Activated T-helper 1 cell treated with anti-CD3 and anti-CD28 coated beads, Interleukin-2, amount 50 U/mL, for 16 hours (primary cell): ENCODE results near the gene KIF26B.

Experiments used
- DNase-seq, 2 donors: peaks; one replicate each; pipeline ENCODE4 v3.0.0-alpha.2; 2020; ENCODE audit warnings: low read depth in 1 of 2, low spot score in 1 of 2

The KIF26B gene

DNA sequence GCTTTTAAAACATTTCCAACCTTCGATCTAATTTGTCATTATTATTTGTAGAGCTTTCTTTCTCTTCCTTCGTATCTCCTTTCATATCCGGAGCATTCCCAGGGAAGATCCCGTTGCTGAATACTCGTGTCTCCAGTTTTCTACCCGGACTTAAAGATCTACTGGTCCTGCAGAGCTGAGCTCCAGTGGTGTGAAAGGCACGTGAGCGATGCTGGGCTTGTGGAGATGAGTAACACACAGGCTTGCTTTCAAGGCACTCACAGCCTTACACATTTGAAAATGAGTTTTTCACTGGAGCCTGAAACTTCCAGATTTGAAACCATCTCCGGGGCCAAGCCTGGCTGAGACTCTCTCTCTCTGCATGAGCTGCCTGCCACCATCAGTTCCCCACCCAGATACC lies 428.3 kb downstream of the KIF26B start:
- DNase-seq, result no peak

DNA sequence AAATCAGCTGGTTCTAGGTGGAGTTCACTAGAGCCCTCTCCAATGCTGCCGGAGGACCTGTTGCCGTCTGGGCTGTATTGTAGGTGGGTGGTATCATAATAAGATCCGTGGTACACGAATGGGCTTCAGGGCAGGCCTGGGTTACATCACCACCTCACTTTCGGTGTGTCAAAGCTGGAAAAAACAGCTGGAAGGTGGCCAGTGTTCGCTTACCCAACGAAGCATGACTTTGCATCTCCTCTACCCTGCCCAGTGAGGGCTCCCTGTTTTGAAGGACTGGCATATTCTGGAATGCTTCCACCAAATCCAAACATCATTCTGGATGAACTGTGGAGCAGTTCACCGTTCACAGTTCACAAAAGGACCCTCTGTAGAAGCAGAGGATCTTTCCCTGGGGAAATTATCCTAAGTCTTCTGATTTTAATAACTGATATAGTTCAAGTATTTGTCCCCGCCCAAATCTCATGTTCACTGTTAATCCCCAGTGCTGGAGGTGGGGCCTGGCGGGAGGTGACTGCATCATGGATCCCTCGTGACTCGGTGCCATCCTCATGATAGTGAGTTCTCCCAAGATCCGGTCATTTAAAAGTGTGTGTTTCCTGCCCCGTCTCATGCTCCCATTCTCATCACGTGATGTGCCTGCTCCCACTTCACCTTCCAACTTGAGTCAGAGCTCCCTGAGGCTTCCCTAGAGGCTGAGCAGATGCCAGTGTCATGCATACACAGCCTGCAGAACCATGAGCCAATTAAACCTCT lies 429.0 kb downstream of the KIF26B start:
- DNase-seq, result no peak

DNA sequence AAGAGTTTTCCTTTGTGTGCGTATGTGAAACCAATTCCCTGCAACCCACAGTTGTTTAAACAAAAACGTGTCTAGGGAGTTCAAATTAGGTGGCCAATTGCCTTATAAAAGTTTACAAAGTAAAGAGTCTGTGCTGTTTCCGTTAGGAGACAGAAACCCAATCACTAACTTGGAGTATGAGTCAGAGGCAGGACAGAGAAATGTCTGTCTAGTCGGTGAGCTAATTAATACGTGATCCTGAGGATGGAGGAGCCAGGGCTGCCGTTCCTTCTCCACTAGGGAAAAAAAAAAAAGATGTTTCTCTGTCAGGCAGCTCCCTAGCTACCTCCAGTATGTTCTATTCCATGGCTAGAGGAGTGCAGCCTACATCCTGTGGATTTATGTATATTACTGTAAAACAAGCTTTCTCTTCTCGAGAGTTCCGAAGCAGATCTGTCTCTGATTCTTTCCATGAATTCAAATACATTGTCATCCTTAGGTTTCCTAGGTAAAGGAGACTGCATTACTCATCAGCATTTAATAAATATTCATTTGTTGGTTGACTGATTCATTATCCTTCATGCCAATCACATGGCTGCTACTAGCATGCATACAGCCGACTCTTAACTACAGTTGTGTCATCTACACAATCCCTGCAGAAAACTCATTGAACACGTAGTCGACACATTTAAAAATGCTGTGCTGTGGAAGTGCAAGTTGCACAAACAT lies 430.6 kb downstream of the KIF26B start:
- no peak for DNase-seq

DNA sequence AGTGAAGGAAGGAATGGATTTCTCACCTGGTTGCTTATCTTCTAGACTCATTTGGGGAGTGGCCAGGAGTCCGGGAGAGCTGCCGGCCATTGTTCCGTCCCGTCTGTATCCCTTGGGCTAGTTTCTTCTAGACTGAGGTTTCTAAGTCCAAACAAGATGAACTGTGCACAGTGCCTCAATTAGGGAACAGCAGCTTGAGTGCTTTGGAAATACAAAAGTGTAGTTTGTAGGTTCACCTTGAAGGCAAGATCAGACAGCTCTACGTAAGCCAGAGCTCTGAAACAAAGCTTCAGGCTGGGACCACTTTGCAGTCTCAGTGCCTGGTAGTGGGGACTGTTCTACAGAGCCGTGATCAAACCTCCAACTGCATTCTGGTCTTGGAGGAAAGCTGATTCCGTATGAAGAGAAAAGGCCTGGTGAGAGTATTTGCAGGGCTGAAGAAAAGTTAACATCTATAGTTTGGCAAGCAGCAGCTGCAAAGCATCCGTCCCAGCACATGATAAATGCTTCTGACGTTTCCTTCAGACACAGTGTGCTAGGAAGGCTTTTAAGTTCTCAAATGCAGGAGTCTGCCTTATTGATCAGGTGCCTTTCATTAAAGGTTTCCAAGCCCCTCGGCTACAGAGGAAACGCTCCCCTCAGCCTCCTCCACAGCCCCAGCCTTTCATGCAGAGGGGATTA lies 432.8 kb downstream of the KIF26B start:
- DNase-seq, result no peak

DNA sequence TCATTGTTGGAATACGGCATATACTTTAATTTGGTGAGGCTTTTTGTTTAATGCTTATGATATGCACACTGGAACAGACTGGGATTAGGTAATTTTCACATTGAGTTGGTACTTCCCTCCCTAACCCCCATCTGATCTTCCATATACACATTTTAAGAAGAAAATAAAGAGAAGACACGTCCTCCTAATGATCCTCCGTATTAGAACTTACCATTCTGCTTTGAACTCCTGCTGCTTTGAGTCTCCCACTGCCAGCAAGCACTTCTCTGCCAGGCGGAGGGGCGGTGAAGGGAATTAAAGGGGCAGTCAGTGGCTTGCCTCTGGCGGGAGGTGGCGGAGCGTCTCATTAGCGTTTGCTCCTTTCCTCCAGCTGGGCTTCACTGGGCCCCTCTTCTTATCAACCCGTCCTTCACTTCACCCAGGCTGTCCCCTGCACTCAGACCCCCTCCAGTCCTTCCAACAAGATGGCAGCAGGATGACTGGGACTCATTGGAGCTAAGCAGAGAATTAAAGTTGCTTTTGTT lies 433.4 kb downstream of the KIF26B start:
- no peak for DNase-seq

DNA sequence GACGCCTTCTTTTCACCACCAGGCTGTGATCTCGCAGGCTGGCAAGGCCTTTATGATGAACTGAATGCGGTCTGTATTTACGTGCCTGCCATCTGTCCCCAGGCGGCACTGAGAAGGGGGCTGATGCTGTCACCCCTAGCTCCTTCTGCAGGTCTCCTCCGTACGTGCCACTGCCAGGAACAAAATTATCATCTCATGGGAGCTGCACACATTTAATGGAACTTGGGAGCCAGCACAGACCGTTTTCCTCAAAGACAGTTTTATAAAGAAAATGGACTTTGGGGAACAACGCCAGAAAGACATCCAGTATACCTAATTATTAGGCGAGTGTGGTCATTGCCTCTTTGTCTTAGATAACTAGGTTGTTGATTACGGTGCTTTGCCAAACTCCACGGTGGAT lies 434.5 kb downstream of the KIF26B start:
- no peak for DNase-seq

DNA sequence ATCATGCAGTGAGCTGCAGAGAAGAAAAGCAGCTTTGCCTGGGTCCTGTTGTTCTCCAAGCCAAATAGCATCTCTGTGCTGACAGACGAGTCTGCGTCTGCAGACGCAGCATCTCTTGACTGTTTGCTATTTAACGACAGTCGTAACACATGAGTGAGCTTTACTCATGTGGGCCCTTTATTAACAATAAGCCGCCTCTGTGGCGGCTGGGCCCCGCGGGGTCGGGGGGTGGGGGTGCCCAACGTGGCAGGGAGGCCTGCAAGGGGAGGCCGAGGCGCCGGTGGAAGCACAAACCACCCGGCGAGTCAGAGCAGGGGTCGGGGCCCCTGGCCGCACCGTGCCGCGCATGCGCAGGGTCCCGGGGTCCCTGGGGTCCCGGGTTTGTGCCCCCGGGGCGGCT lies 435.1 kb downstream of the KIF26B start:
- no peak for DNase-seq

DNA sequence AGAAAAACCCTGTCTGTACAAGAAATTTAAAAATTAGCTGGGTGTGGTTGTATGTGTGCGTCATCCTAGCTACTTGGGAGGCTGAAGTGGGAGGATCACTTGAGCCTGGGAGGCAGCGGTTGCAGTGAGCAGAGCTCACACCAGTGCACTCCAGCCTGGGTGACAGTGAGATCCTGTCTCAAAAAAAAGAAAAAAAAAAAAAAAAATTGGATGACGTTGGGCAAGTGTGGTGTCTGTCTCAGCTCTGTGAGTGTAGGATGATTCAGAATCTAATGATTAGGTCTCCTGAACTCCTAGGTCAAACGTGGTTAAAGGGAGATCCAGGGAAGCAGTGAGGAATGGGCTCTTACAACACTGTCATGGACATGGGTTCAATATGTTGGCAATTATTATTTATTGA lies 435.9 kb downstream of the KIF26B start:
- DNase-seq, result no peak

DNA sequence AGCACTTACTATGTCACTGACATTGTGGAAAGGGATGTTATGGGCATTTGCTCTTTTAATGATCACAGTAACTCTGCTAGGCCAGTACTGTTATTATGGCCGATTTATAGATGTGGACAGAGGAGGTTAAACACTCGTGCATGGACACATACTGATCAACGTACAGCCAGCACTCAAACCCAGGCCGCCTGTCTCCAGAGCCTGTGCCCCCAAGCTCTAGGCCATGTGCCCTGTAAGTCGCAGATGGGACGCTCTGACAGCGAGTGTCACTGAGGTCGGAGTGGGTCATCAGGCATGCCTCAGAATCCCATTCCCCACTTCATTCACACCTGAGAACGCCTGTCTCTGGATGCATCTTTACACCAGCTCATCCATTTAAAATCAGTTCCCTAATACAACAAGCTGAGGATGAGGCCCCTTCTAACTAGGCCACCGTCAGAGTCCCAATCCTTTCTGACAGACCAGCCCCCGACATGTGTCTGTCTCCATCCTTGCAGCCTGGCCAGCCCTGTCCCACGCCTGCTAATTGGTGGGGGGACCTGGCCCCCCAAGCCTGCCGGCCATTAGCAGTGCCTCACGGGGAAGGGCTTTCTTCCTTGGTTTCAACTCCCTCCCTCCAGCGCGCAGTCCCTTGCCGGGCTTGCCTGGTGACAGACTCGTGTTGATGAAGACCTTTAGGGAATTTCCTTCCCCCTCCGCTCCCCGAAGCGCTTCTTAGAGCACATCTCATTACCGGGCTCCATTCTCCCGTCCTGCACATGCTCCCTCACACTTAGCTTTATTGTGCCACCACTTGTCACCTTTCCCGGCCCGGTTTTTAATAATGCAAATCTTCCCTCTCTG lies 436.8 kb downstream of the KIF26B start:
- no peak for DNase-seq

DNA sequence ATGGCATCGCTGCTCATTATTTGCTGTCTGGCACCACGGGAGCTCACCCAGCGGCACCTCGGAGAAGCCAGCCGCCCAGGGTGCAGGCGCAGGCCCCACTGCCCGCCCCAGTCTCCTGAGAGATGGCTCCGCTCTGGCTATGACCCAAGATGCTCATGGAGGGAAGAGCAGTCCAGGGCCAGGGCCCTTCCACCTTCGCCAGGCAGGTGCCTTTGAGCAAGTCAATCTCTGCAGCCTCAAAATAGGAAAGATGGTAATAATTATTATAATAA lies 437.3 kb downstream of the KIF26B start:
- no peak for DNase-seq

DNA sequence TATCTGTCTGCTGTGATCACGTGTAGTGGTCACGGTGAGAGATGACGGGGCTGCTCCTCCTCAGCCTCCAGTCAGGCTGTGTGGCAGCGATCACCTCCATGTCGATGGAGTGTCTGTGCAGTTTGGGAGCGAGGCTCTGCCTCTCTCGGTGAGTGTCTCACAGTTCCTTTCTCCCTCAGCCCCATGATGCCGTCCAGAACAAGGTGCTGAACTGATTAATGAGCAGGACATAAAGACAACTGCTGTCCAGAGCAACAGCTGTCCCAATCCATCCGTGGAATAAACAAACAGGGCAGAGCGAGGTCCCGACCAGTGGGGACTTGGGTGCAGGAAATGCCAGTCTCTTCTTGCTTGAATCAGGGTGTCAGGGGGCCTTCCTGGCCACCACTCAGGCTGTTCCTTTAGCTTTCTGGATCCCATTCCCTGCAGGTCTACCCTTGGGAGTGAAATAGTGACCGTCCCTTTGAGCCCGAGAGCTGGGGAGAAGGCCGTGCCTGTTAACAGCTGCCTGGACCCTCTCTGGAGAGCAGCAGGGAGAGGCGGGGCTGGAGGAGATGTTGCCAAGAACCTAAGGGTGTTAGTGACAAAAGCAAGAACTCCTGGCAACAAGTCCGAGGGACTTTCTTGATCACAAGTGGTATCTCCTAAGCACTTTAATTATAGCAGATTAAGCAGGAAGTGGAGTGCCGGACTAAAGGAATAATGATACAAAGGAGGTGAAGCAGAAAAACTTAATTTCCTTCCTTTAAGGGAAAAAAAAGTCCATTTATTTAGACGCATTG lies 443.9 kb downstream of the KIF26B start:
- DNase-seq, result no peak

DNA sequence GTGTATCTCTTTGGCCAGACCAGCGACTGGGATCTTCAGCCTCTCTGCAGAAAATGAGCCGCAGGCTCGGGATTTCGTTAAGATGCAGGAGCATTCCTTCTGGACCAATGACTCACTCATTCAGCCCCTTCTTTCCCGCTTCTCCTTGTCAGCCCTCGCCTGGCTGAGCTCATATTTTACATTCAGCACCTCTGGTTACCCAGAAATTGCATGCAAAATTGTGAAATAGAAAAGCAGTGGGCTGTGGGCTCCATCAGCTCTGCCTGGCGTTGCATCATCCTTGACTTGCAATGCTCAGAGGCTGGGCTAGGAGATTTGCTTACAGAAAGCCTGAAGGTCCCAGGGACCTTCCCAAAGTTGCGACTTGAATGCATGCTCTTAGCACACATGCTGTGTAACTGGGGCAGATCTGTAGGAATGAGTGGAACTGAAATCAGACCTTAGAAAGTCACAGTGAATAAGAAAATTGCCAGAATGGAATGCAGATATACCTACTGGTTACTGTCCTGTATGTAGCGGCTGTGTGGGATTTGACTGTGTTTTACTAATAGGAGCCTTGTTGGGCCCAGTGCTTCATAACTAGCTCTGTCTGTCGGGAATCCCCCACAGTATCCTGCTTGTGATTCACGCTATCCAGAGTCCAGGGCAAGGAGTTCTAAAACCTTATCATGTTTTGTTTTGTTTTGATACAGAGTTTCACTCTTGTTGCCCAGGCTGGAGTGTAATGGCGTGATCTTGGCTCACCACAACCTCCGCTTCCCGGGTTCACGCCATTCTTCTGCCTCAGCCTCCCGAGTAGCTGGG lies 444.8 kb downstream of the KIF26B start:
- DNase-seq, result no peak

DNA sequence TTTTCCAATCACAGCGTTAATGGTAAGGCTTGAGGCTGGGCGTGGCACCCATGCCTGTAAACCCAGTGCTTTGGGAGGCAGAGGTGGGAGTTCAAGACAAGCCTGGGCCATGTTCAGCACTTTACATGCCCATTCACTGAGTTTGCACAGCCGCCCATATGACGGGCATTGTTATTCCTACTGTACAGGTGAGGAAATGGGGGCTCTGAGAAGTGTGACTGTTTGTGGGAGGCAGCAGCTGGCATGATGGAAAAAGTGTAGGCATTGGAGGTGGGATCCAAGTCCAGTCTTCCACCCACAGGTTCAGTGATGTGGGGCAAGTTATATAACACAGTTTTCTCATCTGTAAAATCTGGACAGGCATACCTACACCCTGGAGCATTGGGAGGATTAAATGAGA lies 445.9 kb downstream of the KIF26B start:
- DNase-seq, result no peak

DNA sequence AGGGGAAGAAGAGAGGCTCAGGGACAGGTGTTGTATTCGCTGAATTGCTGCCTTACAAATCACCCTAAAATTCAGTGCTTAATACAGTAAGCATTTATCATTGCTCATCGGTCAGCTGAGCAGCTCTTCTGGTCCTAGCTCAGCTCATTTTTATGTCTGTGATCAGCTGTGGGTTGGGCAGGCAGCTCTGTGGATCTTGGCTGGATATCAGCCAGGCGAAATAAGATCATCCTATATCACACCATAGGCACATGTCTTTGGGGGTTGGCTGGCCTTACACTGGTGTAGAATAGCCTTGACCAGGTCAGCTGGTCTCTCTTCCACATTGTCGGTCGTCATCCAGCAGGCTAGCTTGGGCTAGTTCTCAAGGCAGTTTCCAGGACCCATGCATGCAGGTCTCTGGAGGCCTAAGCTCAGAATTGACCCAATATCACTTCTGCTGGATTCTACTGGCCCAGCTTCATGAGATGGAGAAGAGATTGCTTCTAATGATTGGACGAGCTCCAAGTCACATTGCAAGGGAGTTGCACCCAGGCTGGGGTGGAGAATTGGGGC lies 448.6 kb downstream of the KIF26B start:
- no peak for DNase-seq

DNA sequence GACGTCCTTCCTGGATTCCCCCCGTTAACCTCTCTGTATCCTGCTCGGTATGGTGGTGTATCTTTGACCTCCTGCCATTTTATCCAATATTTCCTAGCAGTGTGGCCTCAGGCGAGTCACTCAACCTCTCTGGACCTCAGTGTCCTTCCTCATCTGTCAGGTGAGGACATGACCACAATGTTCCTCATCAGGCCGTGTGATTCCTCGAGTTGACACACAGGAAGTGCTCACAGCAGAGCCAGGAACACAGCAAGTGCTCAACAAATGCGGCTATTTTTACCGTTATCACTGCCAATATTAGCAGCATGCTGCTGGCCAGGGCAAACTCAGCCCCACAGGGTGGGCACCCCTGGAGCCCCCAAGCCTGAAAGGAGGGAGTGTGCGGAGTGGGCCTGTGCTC lies 450.2 kb downstream of the KIF26B start:
- DNase-seq, result no peak

DNA sequence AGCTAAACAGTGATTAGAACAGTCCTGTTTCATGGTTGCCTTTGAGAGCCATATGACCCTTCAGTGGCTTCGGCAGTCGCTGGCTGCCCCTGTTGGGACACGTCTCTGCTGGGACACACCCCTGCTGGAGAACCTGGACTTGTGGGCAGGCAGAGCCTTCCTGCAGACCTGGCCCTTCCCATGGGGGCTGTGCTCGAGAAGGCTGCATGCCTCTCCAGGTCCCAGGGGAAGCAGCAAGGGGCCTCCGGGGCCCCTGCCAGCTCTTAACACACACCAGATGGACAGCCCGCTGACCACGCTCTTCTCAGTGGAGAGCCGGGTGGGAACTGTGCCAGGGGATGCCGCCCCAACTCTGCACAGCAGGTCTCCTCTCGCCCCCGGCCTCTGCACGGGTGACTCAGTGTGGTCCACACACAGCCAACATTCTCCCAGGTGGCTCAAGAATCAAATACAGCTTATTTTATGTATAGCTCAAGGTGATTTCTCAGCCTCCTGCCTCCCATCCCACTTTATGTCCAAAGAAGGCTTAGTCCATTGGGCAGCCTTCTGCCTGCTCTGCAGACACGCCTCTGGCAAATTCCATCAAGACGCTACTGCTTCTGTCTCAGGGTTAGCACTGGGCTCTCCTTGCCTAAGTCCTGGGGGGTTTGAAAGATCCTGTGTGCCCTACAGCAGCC lies 450.8 kb downstream of the KIF26B start:
- DNase-seq, result no peak

DNA sequence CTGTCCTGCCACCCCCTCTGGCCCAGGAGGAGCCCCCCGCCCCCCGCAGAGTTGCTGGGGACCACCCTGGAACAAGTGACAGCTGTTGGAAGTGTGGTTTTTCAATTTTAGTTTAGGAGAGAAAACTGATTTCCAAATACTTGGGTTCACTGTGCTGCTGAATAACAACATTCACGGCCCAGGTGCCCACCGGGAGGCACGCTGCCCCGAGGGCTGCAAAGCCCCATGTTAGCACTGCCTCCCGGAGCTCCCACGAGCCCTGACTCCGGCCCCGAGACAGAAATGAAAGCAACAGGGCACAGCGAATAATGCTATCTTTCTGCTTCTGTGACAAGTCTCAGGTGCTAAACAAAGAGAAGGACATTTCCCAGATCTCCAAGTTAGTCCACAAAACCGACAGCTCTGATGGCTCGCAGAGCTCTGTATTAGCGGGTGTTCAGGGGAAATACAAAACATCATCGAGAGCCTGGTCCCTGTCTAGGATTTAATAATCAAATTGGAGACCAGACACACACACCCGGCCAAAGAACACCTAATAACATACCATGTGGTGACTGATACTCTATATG lies 451.5 kb downstream of the KIF26B start:
- DNase-seq, result no peak

DNA sequence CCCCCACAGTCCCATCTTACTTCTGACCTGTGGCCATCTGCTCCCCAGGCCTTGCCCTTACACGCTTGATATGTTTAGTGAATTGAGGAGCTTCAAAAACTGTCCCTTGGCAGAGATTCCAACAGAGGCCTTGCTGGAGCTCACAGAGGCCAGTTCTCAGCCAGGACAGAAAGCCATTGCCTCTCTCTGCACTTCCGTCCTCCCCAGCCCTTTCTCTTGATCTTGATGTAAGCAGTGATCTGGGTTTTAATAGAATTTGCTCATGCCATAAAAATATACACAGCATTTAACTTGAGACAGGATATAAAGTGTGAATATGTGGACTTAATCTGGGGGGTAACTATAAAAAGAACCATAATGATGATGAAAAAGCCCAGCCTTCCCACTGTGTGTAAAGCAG lies 453.5 kb downstream of the KIF26B start:
- DNase-seq, result no peak
